Upper lobe of right lung (tissue), 1 donor: Measurements from ENCODE around the gene METTL24. TPM values are rescaled to one million over a fixed set of nuclear protein-coding genes. Genes with fewer than 3 reads are reported as not detected.
A peak's percentile ranks its signal among the peaks of the same experiment; 100 is the strongest.

Experiments used
- ATAC-seq: fragments of 200-7000 bp; cut with Tn5 transposase; one replicate; pipeline ENCODE4 v1.9.1; 2020; ENCODE audit warnings: mild to moderate bottlenecking, moderate library complexity
- DNase-seq: peaks from one replicate; pipeline ENCODE4 v3.0.0-alpha.2; 2020
- H3K27ac ChIP-seq: fragments of 200-600 bp; one replicate; pipeline ENCODE4 v1.8.0; 2022
- H3K27me3 ChIP-seq: fragments of 200-600 bp; one replicate; pipeline ENCODE4 v1.8.0; 2022; ENCODE audit warnings: mild to moderate bottlenecking
- H3K36me3 ChIP-seq: fragments of 200-600 bp; one replicate; pipeline ENCODE4 v1.8.0; 2022
- H3K4me1 ChIP-seq: fragments of 200-600 bp; one replicate; pipeline ENCODE4 v1.8.0; 2022
- H3K4me3 ChIP-seq: fragments of 200-600 bp; one replicate; pipeline ENCODE4 v1.8.0; 2022; ENCODE audit warnings: mild to moderate bottlenecking
- H3K9me3 ChIP-seq: fragments of 200-600 bp; one replicate; pipeline ENCODE4 v1.8.0; 2022
- CTCF ChIP-seq: fragments of 200-600 bp; IDR thresholded peaks from one replicate; pipeline ENCODE4 v1.8.0; 2022; ENCODE audit warnings: antibody characterized with exemption
- intact Hi-C: fragments of 100-400 bp; cut with DNase I; formaldehyde crosslinking; loops from one replicate; pipeline ENCODE4 v1.11.0; 2022
- total RNA-seq: library from RNA; stranded (reverse); fragmentation: NEBNext Ultra II Directional; extraction: Animal tissue kit (Norgen Biotek cat#: 25700); gene quantifications from one replicate; pipeline ENCODE4 v1.2.1, GENCODE V29; 2021
- donor health status: DM: no; HTN: yes; CAD: no; lungs with severe emphysema.

Gene METTL24
- total RNA-seq, 1 donor from 2014 or later: 3.7 TPM

GRCh38 chr6:110322151-110322873, 35.8 kb downstream of the METTL24 start:
- peak overlapping the region; percentile 11 for H3K27ac ChIP-seq
- H3K27me3 ChIP-seq: no peaks in the 10 kb centered on the region
- DNase-seq: no peak
- TF ChIP-seq CTCF: no peak
- no peaks in the 10 kb centered on the region for H3K9me3 ChIP-seq
- no peaks in the 10 kb centered on the region for H3K36me3 ChIP-seq
- ATAC-seq: peak; percentile 44
- H3K4me3 ChIP-seq: no peak overlapping the region
- peaks cover 14% of the 10 kb centered on the region for H3K4me1 ChIP-seq
- intact Hi-C loops: no loop called here

- H3K4me1 ChIP-seq: peaks cover 14% of the 10 kb centered on the region
- intact Hi-C loops: no loop called here
- no peak for ATAC-seq
- H3K27ac ChIP-seq: no peak overlapping the region
- H3K9me3 ChIP-seq: no peaks in the 10 kb centered on the region
- no peaks in the 10 kb centered on the region for H3K36me3 ChIP-seq
- no peak overlapping the region for H3K4me3 ChIP-seq
- no peaks in the 10 kb centered on the region for H3K27me3 ChIP-seq
- DNase-seq: no peak
- TF ChIP-seq CTCF: no peak
These were observed 37.8 kb downstream of the METTL24 start for GRCh38 chr6:110320307-110320706.

GRCh38 chr6:110319843-110320242, 38.3 kb downstream of the METTL24 start:
- Histone ChIP-seq H3K36me3 (no peaks in the 10 kb centered on the region), H3K27ac (no peak overlapping the region), H3K27me3 (no peaks in the 10 kb centered on the region), H3K9me3 (no peaks in the 10 kb centered on the region), H3K4me1 (peaks cover 14% of the 10 kb centered on the region), H3K4me3 (no peak overlapping the region)
- ATAC-seq: no peak
- intact Hi-C loops: no loop called here
- TF ChIP-seq CTCF: no peak
- no peak for DNase-seq

GRCh38 chr6:110319381-110319780, 38.8 kb downstream of the METTL24 start:
- ATAC-seq (no peak), DNase-seq (no peak)
- H3K27me3 ChIP-seq: no peaks in the 10 kb centered on the region
- no peak for TF ChIP-seq CTCF
- no peaks in the 10 kb centered on the region for H3K9me3 ChIP-seq
- no peak overlapping the region for H3K27ac ChIP-seq
- no peaks in the 10 kb centered on the region for H3K36me3 ChIP-seq
- intact Hi-C loops: no loop called here
- peaks cover 11% of the 10 kb centered on the region for H3K4me1 ChIP-seq
- H3K4me3 ChIP-seq: no peak overlapping the region

GRCh38 chr6:110318971-110319370, 39.2 kb downstream of the METTL24 start:
- intact Hi-C loops: no loop called here
- ATAC-seq (no peak), DNase-seq (no peak)
- Histone ChIP-seq H3K4me3 (no peak overlapping the region), H3K9me3 (no peaks in the 10 kb centered on the region), H3K36me3 (no peaks in the 10 kb centered on the region), H3K27me3 (no peaks in the 10 kb centered on the region), H3K4me1 (peaks cover 7% of the 10 kb centered on the region), H3K27ac (no peak overlapping the region)
- TF ChIP-seq CTCF: no peak

GRCh38 chr6:110317646-110318045, 40.5 kb downstream of the METTL24 start:
- no peak for TF ChIP-seq CTCF
- DNase-seq (no peak), ATAC-seq (no peak)
- H3K27me3 ChIP-seq: no peaks in the 10 kb centered on the region
- H3K4me1 ChIP-seq: no peaks in the 10 kb centered on the region
- intact Hi-C loops: no loop called here
- no peak overlapping the region for H3K27ac ChIP-seq
- no peaks in the 10 kb centered on the region for H3K36me3 ChIP-seq
- H3K9me3 ChIP-seq: no peaks in the 10 kb centered on the region
- no peak overlapping the region for H3K4me3 ChIP-seq
